Endothelial cell of umbilical vein (primary cell): ENCODE measurements around the gene HAGH. TPM values are rescaled to one million over a fixed set of nuclear protein-coding genes. Genes with fewer than 3 reads are reported as not detected.

Experiments
- BruUV-seq: library from RNA; stranded (reverse); fragments of 400-500 nt; replicated peaks from 2 replicates; lab custom pipeline; 2021; lab: Mats Ljungman, UMichigan
- CTCF ChIA-PET: fragments of 300-600, 350-600 bp; sonication (Branson Sonifier 250); formaldehyde crosslinking; loops from one replicate; lab custom pipeline; 2021; ENCODE audit warnings: antibody characterized with exemption, inconsistent platforms; lab: Charles Lee
- POLR2A ChIA-PET: fragments of 300-600, 350-600 bp; sonication (Branson Sonifier 250); formaldehyde crosslinking; loops from one replicate; lab custom pipeline; 2021; ENCODE audit warnings: antibody characterized with exemption, inconsistent platforms; lab: Charles Lee
- DNase-seq: peaks from one replicate; pipeline ENCODE4 v3.0.0-alpha.2; 2011; ENCODE audit warnings: low read depth, low spot score
- FAIRE-seq: peaks from 2 replicates; lab custom pipeline; 2011; peaks lifted over from hg19 to GRCh38; lab: Jason Lieb, UNC
- H2AFZ ChIP-seq: 2 replicates; pipeline ENCODE4 v1.6.0; 2012; ENCODE audit warnings: low read depth, low read length, control low read depth, inconsistent platforms
- H3K27ac ChIP-seq: 2 replicates; pipeline ENCODE4 v1.5.1; 2011; ENCODE audit warnings: low read depth, mild to moderate bottlenecking, control low read depth, low read length, moderate library complexity; ENCODE audit not compliant: insufficient read depth
- H3K27me3 ChIP-seq, 2 experiments: 2 replicates each; pipeline versions ENCODE4 v1.6.0 to v1.6.1; 2011; ENCODE audit warnings: low read length in 2 of 2, mixed read lengths in 1 of 2; ENCODE audit not compliant: control insufficient read depth in 2 of 2, insufficient read depth in 2 of 2
- H3K36me3 ChIP-seq, 2 experiments: 2 replicates in 1 of 2; 3 replicates in 1 of 2; pipeline ENCODE4 v1.5.1; 2011; ENCODE audit warnings: low read length in 2 of 2, mild to moderate bottlenecking in 1 of 2, moderate library complexity in 1 of 2; ENCODE audit not compliant: control insufficient read depth in 2 of 2, insufficient read depth in 2 of 2; ENCODE audit errors: extremely low read depth in 1 of 2
- H3K4me1 ChIP-seq: 3 replicates; pipeline ENCODE4 v1.5.1; 2011; ENCODE audit warnings: mild to moderate bottlenecking, low read length; ENCODE audit not compliant: control insufficient read depth, insufficient read depth; ENCODE audit errors: extremely low read depth
- H3K4me2 ChIP-seq: 2 replicates; pipeline ENCODE4 v1.6.1; 2011; ENCODE audit warnings: low read length, control low read depth, mixed read lengths; ENCODE audit not compliant: insufficient read depth
- H3K4me3 ChIP-seq, 3 experiments: fragments of 200-600 bp in 1 of 3; sonication (generic), shearing (Covaris generic) in 1 of 3; replicated peaks in 1 of 3; 2 replicates each; pipeline ENCODE4 v1.5.1; 2011 to 2016; ENCODE audit warnings: control low read depth in 3 of 3, low read length in 3 of 3, mild to moderate bottlenecking in 2 of 3, inconsistent platforms in 1 of 3, low read depth in 1 of 3, moderate library complexity in 1 of 3; ENCODE audit not compliant: insufficient read depth in 1 of 3
- H3K79me2 ChIP-seq: 2 replicates; pipeline ENCODE4 v1.6.0; 2012; ENCODE audit warnings: low read length, inconsistent platforms; ENCODE audit not compliant: control insufficient read depth, insufficient read depth
- H3K9ac ChIP-seq: replicated peaks from 2 replicates; pipeline ENCODE3; 2011; ENCODE audit warnings: low read length, control low read depth; ENCODE audit not compliant: insufficient read depth; ENCODE audit errors: extremely low read depth
- H3K9me1 ChIP-seq: replicated peaks from 3 replicates; pipeline ENCODE4 v1.6.0; 2011; ENCODE audit warnings: mild to moderate bottlenecking, low read length; ENCODE audit not compliant: control insufficient read depth, insufficient read depth; ENCODE audit errors: extremely low read depth
- H3K9me3 ChIP-seq: replicated peaks from 2 replicates; pipeline ENCODE4 v1.5.1; 2012; ENCODE audit warnings: low read length, inconsistent platforms; ENCODE audit not compliant: control insufficient read depth, insufficient read depth
- H4K20me1 ChIP-seq: replicated peaks from 2 replicates; pipeline ENCODE3; 2011; ENCODE audit warnings: mild to moderate bottlenecking, low read length; ENCODE audit not compliant: control insufficient read depth, insufficient read depth; ENCODE audit errors: extremely low read depth
- CTCF ChIP-seq, 2 donors: IDR thresholded peaks; 1 replicate in 1 of 2; 2 replicates in 1 of 2; pipeline ENCODE4 v1.5.1; 2011; ENCODE audit warnings: low read length in 2 of 2, mild to moderate bottlenecking in 2 of 2, moderate library complexity in 2 of 2, control low read depth in 1 of 2, inconsistent platforms in 1 of 2, low read depth in 1 of 2; ENCODE audit not compliant: insufficient read depth in 1 of 2; ENCODE audit errors: extremely low read depth in 1 of 2
- EZH2 ChIP-seq: IDR thresholded peaks from 2 replicates; pipeline ENCODE4 v1.6.1; 2012; ENCODE audit warnings: borderline replicate concordance, low read depth, mild to moderate bottlenecking, moderate library complexity, low read length, inconsistent platforms; ENCODE audit not compliant: severe bottlenecking
- FOS ChIP-seq: IDR thresholded peaks from 2 replicates; pipeline ENCODE4 v1.6.1; 2011; ENCODE audit warnings: mild to moderate bottlenecking, low read length, moderate library complexity, borderline replicate concordance; ENCODE audit not compliant: insufficient read depth
- GATA2 ChIP-seq: IDR thresholded peaks from 2 replicates; pipeline ENCODE4 v1.7.0; 2011; ENCODE audit warnings: low read depth, mild to moderate bottlenecking, moderate library complexity, mixed read lengths, low read length; ENCODE audit not compliant: insufficient read length, insufficient read depth
- JUN ChIP-seq: IDR thresholded peaks from 2 replicates; pipeline ENCODE4 v1.6.1; 2011; ENCODE audit warnings: borderline replicate concordance, low read depth; ENCODE audit not compliant: insufficient read length, insufficient read depth
- MAX ChIP-seq: IDR thresholded peaks from 2 replicates; pipeline ENCODE4 v1.6.1; 2011; ENCODE audit not compliant: insufficient read depth, insufficient read length
- MYC ChIP-seq: IDR thresholded peaks from one replicate; pipeline ENCODE4 v1.6.1; 2011; ENCODE audit warnings: mild to moderate bottlenecking, low read depth, low read length
- POLR2A ChIP-seq: IDR thresholded peaks from 2 replicates; pipeline ENCODE4 v1.6.1; 2012; ENCODE audit warnings: low read depth, mild to moderate bottlenecking, control low read depth, low read length
- POLR2AphosphoS5 ChIP-seq: IDR thresholded peaks from 2 replicates; pipeline ENCODE4 v1.6.1; 2012; ENCODE audit warnings: low read depth, mild to moderate bottlenecking, control low read depth, low read length, moderate library complexity; ENCODE audit not compliant: insufficient read depth
- dilution Hi-C: fragments of 300-500 bp; cut with MboI; formaldehyde crosslinking; loops from one replicate; pipeline ENCODE4 v1.15.0; 2019; ENCODE audit warnings: low sequenced_read_pairs; ENCODE audit not compliant: extremely low pct_ligation_motif_present
- intact Hi-C: fragments of 100-400 bp; cut with micrococcal nuclease; formaldehyde crosslinking; loops from one replicate; pipeline ENCODE4 v1.10.0; 2022
- polyA plus RNA-seq, 4 experiments: library from polyadenylated mRNA; depleted of rRNA in 3 of 4; stranded (reverse) in 3 of 4; unstranded in 1 of 4; fragments of >200 nt; gene quantifications; 2 replicates each; pipeline versions ENCODE4 v1.2.1 to v1.2.3, GENCODE V29; 2011 to 2012; ENCODE audit warnings: missing spikeins in 1 of 4
- total RNA-seq: library from RNA; stranded (reverse); gene quantifications from 2 replicates; pipeline ENCODE4 v1.2.3, GENCODE V29; 2021

HAGH gene
- total and polyA plus RNA-seq, 2 donors (not counting 3 experiments of a cell fraction or from before 2014, with no cell fraction given) = 54.3 to 84.2 TPM

- Histone ChIP-seq H3K9ac (no peak overlapping the region), H3K9me1 (no peaks in the 10 kb centered on the region), H3K4me1 (no peaks in the 10 kb centered on the region), H3K36me3 (peaks cover 0 to 32% of the 10 kb centered on the region in 2 experiments), H4K20me1 (no peaks in the 10 kb centered on the region), H2AFZ (no peak overlapping the region), H3K4me2 (no peak overlapping the region), H3K27me3 (no peaks in the 10 kb centered on the region), H3K4me3 (no peak overlapping the region), H3K79me2 (no peaks in the 10 kb centered on the region), H3K9me3 (no peaks in the 10 kb centered on the region), H3K27ac (no peak overlapping the region)
- intact Hi-C loops (no loop called here), dilution Hi-C loops (no loop called here)
- BruUV-seq = no TSS peak
- ChIA-PET POLR2A (no interaction called here), CTCF (no interaction called here)
- DNase-seq (no peak), FAIRE-seq (no peak)
- TF ChIP-seq POLR2A (no peak), CTCF (IDR thresholded peaks at IDR 0.05; ENCODE audit: extremely low read depth in 1 of 2, insufficient read depth in 1 of 2, low read depth in 1 of 2, low read length in 2 of 2) (no peak), POLR2AphosphoS5 (no peak), GATA2 (no peak)
These were observed 10.0 kb downstream of the HAGH start for GRCh38 chr16:1816396-1817275.

- H3K9me1 ChIP-seq = no peaks in the 10 kb centered on the region
- dilution Hi-C loops = no loop called here
- H3K36me3 ChIP-seq = peaks cover 0 to 27% of the 10 kb centered on the region in 2 experiments
- H3K4me1 ChIP-seq = no peaks in the 10 kb centered on the region
- H3K9me3 ChIP-seq = no peaks in the 10 kb centered on the region
- no TSS peak for BruUV-seq
- no peaks in the 10 kb centered on the region for H4K20me1 ChIP-seq
- intact Hi-C loops = no loop called here
- H3K27me3 ChIP-seq = no peaks in the 10 kb centered on the region
- DNase-seq (no peak), FAIRE-seq (no peak)
- ChIA-PET POLR2A (no interaction called here), CTCF (interaction anchor here (0.7 kb wide), 1 partner anchor 43 kb away, joined by 4 read pairs; no protein-coding TSS in a partner anchor)
- H3K9ac ChIP-seq = no peak overlapping the region
- H2AFZ ChIP-seq = no peak overlapping the region
- H3K27ac ChIP-seq = no peak overlapping the region
- no peak overlapping the region for H3K4me3 ChIP-seq
- TF ChIP-seq FOS (no peak), POLR2A (no peak), GATA2 (no peak), MYC (no peak), MAX (no peak), JUN (no peak), EZH2 (no peak), POLR2AphosphoS5 (no peak), CTCF (IDR thresholded peaks at IDR 0.05; ENCODE audit: extremely low read depth in 1 of 2, insufficient read depth in 1 of 2, low read depth in 1 of 2, low read length in 2 of 2) (no peak)
- no peaks in the 10 kb centered on the region for H3K79me2 ChIP-seq
- H3K4me2 ChIP-seq = no peak overlapping the region
These were observed 11.2 kb downstream of the HAGH start for GRCh38 chr16:1815461-1815860.
